HL-60 (cell line): ENCODE results near the gene ATRN.

ENCODE experiments used
- GABPA ChIP-seq: IDR thresholded peaks from 2 replicates; pipeline ENCODE4 v1.6.1; 2012; ENCODE audit warnings: low read depth
- TF ChIP-seq, protein P1 (sequence below): IDR thresholded peaks from one replicate; pipeline ENCODE4 v1.5.1; 2011; ENCODE audit warnings: low read length, control low read depth, inconsistent platforms; ENCODE audit not compliant: insufficient read depth

DNA sequence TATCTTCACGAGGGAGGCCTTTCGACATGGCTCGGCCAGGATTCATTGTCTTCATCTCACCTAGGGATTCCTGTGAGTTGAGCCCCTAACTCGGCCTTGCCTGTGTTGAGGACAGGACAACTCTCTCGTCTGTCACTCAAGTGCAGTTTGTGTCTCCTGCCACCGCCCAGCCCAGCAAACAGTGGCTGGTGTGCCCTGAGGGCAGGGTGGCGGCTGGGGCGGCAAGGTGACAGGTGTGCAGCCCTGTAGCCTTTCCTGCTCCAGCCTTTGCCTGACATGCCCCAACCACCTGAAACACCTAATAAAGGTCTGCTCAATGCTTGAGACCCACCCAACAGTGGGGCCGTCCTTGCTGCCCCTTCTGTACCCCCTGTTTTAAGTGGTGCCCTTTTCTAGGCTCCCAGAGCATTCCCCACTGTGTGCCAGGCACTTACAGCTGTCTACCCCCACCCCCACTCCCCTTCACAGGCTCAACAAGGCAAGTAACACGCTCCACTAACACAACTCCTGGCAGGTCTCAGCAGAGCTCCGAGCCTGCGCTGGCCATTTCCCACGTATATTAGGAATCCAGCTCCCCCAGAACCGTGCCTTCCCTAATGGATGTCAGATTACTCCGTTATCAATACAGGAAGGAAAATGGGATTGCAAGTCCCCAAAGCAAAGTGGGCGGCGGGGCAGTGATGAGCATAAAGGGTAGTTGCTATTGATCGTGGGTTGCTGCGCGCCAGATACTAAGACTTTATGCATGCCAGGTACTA, 174.7 kb downstream of the ATRN start:
- TF ChIP-seq, protein P1, sequence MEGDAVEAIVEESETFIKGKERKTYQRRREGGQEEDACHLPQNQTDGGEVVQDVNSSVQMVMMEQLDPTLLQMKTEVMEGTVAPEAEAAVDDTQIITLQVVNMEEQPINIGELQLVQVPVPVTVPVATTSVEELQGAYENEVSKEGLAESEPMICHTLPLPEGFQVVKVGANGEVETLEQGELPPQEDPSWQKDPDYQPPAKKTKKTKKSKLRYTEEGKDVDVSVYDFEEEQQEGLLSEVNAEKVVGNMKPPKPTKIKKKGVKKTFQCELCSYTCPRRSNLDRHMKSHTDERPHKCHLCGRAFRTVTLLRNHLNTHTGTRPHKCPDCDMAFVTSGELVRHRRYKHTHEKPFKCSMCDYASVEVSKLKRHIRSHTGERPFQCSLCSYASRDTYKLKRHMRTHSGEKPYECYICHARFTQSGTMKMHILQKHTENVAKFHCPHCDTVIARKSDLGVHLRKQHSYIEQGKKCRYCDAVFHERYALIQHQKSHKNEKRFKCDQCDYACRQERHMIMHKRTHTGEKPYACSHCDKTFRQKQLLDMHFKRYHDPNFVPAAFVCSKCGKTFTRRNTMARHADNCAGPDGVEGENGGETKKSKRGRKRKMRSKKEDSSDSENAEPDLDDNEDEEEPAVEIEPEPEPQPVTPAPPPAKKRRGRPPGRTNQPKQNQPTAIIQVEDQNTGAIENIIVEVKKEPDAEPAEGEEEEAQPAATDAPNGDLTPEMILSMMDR, result no peak
- TF ChIP-seq GABPA, result no peak
